Posterior cingulate gyrus (tissue), 11 donors: ENCODE results near the gene AKT2.
"Not testable (repeated sequence)": the region's sequence is repeated elsewhere in the genome, so short reads cannot be mapped to it uniquely, and the experiment has no call there.

Experiments used
- DNase-seq, 10 donors: peaks; one replicate each; pipeline versions ENCODE4 v3.0.0 to v3.0.0-alpha.2; 2020 to 2021; ENCODE audit warnings: mixed read lengths in 3 of 10
- intact Hi-C: fragments of 100-400 bp; cut with DNase I; formaldehyde crosslinking; loops from one replicate; pipeline ENCODE4 v1.15.1; 2023

Gene AKT2

DNA sequence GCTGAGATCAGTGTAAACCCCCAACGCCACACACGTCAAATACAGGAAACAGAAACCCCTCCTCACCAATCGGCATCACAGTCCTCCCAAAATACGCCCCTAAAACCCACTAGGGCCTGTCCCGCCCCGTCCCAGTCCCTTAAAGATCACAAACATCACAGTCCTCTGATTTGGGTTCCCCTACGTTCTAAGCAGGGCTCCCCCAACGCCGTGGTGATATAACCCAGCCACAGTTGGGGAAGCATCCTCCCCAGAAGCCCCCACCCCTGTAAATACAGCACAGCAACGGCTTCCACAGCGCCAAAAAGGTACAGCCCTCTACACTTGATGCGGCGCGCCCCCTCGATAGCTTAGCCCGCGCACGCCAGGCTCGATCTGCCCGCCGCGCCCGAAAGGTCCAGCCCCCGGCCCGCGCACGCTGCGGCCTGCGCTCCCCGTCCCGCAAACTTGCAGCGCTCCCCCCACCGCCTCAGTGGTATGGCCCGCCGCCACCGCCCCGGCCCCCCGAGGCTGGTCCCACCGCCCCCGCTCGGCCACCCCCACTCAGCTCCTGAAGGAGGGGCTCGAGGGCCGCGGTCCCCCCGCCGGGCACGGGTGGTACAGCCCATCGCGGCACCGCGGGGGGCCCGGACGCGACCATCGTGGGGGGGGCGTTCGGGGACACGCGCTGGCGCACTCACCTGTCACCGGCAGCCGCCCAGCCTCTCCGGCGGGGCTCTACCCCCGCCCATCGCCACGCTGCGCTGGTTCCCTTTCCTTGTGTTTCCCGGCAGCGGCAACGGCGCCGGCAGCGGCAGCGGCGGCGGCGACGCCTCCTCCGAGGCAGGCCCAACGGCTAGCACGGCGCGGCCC is at the start of gene AKT2:
Gene AKT2, minus strand, starts transcription at position 845 of the 852 bp plus-strand sequence. CDS start 20,078 bp downstream, outside the sequence.
- intact Hi-C loops = loop anchor here (2.0 to 5.0 kb wide), 2 partner anchors 42 to 64 kb away; partner anchors contain the start of genes C19orf47 and PLD3
- DNase-seq = peak in 9 of 10 donors; percentile 36 to 94 (median 61)

GRCh38 chr19:40333083-40333482 is 47.9 kb upstream of the AKT2 start:
- DNase-seq, intact Hi-C loops: not testable (repeated sequence)

DNA sequence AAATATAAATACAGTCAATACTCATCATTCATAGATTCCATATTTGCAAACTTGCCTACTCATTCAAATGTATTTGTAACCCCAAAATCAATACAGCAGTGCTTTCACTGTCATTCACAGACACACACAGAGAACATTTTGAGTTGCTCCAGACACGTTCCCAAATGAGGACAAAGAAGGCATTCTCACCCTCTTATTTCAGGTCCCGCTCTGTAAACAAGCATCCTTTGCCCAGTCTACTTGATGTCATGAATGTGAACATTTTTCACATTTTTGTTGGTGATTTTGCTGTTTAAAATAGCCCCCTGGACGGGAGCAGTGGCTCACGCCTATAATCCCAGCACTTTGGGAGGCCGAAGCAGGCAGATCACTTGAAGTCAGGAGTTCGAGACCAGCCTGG is 47.5 kb upstream of the AKT2 start:
- DNase-seq = peak in 2 of 10 donors; percentile 19 to 25
- intact Hi-C loops = no loop called here

DNA sequence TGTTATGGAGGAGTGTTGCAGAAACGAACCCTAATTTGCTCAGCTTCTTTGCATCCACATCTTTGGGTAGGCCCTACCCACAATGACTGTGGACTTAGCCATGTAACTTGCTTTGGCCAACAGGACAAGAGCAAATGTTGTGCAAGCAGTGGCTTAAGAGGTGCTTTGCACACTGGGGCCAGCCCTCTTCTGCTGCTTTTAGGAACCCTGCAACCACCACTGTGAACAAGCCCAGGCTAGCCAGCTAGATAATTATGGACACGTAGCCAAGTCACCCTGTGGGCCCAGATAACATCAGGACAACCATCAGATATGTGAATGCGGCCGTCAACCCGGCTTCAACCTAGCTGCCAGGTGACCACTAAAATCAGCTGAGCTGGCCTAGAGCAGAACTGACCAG is 45.9 kb upstream of the AKT2 start:
- peak in 2 of 10 donors; percentile 8 to 21 for DNase-seq
- intact Hi-C loops = no loop called here

- peak in 2 of 10 donors; percentile 53 to 67 for DNase-seq
- intact Hi-C loops = no loop called here
Observed at GRCh38 chr19:40326201-40326600, 41.1 kb upstream of the AKT2 start.

DNA sequence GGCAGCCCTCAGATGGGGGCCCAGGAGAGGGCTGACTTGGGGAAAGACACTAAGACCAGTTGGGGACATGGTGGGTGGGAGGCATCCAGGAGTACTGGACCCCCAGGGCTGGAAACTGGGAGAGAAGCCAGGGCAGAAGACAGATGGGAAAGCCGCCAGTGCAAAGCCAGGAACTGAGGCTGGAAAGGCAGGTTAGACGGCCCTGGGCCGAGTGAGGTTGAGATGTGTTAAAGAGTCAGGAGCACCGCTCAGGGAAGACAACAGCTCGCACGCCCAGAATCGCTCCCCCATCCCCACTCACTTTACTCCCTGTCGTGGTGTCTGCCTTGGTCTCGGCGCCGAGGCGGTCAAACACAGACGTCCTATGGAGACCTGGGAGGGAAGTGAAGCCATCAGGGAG is 38.6 kb upstream of the AKT2 start:
- intact Hi-C loops = no loop called here
- DNase-seq = peak in 3 of 10 donors; percentile 30 to 57 (median 50)

DNA sequence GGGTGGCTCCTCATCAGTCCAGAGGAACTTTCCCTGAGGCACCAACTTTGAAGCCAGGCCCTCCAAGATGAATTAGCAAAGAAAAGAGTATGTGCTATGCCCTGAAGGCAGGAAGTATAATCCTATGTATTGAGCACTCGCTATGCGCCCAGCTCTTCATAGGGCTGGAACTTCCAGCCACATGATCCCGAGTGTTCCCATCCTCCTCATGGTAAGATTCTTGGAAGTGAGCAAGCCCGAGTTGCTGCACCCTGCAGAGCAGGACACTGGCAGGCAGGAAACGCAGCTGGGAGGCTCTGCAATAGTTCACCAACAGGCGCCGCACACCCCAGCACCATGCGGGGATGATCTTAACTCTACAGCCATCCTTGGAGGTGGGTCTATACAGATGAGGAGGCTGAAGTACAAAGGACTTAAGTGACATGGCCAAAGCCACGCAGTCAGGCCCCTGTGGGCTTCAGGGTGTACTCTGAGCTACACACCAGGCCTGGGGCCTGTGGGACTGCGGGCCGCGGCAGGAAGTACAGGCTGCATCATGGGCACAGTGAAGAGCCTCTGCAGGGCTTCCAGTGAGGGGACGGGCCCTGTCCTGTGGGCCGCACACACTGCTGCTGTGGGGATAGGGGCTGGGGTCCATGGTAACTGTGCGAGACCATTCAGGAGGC is 37.9 kb upstream of the AKT2 start:
- peak in 2 of 10 donors; percentile 41 to 75 for DNase-seq
- intact Hi-C loops = no loop called here

DNA sequence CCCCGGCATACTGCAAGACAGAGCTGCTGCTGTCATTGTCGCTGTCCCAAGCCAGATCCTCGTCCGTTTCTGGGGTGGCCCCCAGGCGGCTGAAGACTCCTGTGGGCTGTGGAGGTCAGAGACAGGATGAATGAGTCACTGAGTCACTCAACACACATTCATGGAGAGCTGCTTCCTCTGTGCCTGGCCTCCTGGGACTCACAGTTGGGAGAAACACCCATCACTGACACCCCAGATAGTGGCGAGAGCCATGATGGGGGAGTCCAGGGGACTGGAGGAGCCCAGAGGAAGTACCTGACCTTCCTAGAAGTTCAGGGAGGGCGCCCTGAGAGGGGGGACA is 37.1 kb upstream of the AKT2 start:
- intact Hi-C loops = no loop called here
- peak in 2 of 10 donors; percentile 6 to 72 for DNase-seq

DNA sequence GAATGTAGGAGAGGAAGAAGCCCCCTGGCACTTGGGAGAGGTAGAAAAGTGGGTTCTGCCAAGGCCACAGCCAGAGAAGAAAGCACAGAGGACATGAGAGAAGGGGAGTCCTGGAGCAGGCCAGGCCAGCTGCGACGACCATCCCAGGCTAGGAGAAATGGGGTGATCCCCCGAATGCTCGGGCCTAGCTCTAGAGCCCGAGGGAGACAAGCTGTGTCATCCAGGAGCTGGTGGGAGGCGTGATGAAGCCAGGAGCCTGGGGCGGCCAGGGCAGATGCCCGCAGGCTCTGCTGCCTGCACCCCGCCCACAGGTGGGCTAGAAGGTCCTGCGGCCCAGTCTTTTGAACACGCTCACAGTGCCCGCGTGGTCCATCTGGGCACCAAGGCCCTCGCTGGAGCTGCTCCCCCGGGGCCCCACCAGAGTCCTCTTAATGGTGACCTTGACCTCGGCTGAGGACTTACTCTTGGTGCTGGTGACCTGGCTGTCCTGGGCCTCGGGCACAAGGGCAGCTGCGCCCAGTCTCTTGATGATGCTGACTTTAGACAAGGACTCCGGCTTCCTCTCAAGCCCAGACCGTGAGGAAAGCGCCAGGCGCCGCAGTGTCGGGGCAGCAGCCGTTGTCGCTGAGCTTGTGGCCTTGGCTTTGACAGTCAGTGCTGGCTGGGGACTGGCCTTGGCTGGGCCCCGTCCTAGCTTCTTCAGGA is 36.6 kb upstream of the AKT2 start:
- intact Hi-C loops = no loop called here
- DNase-seq = peak in 3 of 10 donors; percentile 28 to 61 (median 59)

DNA sequence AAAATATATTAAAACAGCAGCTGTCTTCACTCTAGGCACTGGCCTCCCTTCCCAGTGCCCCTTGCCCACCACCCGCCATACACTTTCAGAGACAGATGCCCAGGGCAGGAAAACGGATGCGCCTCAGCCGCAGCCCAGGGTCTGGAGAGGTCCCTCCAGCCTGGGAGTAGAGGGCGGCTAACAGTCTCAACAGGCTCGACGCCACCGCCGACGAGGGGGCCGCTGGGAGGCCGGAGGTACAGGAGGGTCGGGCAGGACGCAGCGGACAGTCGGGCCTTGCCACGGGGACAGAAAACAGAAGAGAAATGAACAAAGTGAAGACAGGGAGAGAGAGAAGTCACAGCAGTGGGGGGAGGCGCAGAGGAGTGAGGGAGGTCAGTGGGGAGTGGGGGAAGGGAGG is 35.9 kb upstream of the AKT2 start:
- intact Hi-C loops = no loop called here

GRCh38 chr19:40320558-40320935 is 35.4 kb upstream of the AKT2 start:
- intact Hi-C loops = no loop called here
- peak in 3 of 10 donors; percentile 43 to 62 (median 58) for DNase-seq

More for the DNA sequence above, 35.9 kb upstream of the AKT2 start:
- peak in 3 of 10 donors; percentile 61 to 78 (median 72) for DNase-seq

DNA sequence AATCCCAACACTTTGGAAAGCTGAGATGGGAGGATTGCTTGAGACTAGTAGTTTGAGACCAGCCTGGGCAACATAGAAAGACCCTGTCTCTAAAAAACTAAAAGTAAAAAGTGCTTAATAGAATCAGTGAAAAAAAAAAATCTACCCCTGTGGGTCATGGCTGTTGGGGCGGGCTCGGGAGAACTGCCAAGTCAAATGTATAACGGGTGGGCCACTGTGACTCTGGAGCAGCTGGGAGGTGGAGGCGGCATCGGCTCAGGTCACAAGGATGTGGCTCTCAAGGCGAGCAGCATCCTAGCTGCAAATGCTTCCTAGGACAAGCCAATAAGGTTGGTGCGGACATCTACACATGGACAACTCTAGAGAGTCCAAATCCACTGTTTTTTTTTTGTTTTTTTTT is 32.2 kb upstream of the AKT2 start:
- peak in 3 of 10 donors; percentile 57 to 76 (median 59) for DNase-seq
- intact Hi-C loops = no loop called here

DNA sequence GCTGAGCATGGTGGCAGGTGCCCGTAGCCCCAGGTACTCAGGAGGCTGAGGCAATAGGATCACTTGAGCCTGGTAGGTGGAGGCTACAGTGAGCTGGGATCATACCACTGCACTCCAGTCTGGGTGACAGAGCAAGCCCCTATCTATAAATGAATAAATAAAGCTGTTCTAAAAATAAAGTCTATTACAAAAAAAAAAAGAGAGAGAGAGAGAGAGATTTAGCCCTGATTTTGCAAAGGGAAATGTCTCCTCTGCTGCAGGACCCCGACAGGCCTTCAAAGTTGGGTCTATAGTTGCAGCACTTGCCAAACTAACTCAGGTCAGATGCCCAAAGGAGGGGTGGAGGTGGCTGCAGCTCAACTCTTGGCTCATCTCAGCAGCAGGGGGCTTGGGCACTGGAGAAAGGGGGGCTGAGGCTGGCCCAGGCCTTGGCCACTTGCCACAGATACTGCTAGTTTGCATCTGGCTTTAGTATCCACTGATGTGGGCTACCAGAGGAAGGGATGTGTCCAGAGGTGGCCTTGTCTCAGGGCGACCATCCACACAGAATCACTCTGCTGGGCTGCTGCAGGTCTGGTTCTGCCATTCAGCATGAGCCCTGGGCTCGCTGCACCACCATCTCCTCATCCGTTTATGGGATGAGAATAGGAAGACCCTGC is 30.8 kb upstream of the AKT2 start:
- intact Hi-C loops = no loop called here
- peak in 3 of 10 donors; percentile 35 to 75 (median 48) for DNase-seq

- no peak for DNase-seq
- intact Hi-C loops = no loop called here
Observed at GRCh38 chr19:40314656-40315055, 29.5 kb upstream of the AKT2 start.

GRCh38 chr19:40313229-40313983 is 28.3 kb upstream of the AKT2 start:
- DNase-seq = peak in 2 of 10 donors; percentile 1 to 9
- intact Hi-C loops = no loop called here

DNA sequence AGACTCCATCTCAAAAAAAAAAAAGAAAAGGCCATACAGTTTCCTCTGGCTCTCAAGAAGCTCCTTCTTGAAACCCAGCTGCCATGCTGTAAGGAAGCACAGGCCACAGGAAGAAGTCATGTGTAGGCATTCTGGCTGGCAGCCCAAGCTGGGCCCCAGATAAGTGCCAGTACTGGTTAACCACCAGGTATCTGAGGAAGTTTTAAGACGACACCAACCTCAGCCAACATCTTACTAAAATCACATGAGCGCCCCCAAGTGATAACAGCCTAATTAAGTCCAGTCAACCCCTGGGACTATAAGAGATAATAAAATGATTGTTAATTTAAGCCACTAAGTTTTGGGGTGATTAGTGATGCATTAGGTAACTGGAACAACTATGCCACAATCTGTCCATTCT is 27.4 kb upstream of the AKT2 start:
- DNase-seq = peak in 1 of 10 donors; percentile 22
- intact Hi-C loops = no loop called here

GRCh38 chr19:40309666-40310065 is 24.5 kb upstream of the AKT2 start:
- intact Hi-C loops = loop anchor here (5.0 to 10.0 kb wide), 3 partner anchors 115 to 325 kb away; partner anchors contain the start of gene SERTAD1
- no peak for DNase-seq

- DNase-seq = peak; percentile 54 to 97 (median 82)
- intact Hi-C loops = loop anchor here (5.0 to 10.0 kb wide), 3 partner anchors 119 to 329 kb away; partner anchors contain the start of gene SERTAD1
Observed at GRCh38 chr19:40305403-40305802, 20.3 kb upstream of the AKT2 start.

GRCh38 chr19:40304306-40304705 is 19.2 kb upstream of the AKT2 start:
- intact Hi-C loops = loop anchor here (10.0 kb wide), 2 partner anchors 120 to 330 kb away; partner anchors contain the start of gene SERTAD1
- peak in 2 of 10 donors; percentile 20 to 32 for DNase-seq
